Measurements from ENCODE around the gene FITM1. TPM values are rescaled to one million over a fixed set of nuclear protein-coding genes. Genes with fewer than 3 reads are reported as not detected.

FITM1 gene
- total RNA-seq, 1 experiment from 2014 or later, result 0.47 TPM

- DNase-seq (ENCODE audit: unreplicated experiment), result no peak
- peak overlapping the region; percentile 88 for H3K4me3 Mint-ChIP-seq (ENCODE audit: unreplicated experiment)
- H3K4me1 Mint-ChIP-seq (ENCODE audit: insufficient read depth, unreplicated experiment), result peaks cover 11% of the 10 kb centered on the region
- H3K27ac Mint-ChIP-seq (ENCODE audit: low read depth, unreplicated experiment), result no peak overlapping the region
- BruUV-seq (replicated peaks), result no TSS peak
- no peaks in the 10 kb centered on the region for H3K27me3 Mint-ChIP-seq (ENCODE audit: insufficient read depth, unreplicated experiment)
- H3K9me3 Mint-ChIP-seq (ENCODE audit: unreplicated experiment), result no peaks in the 10 kb centered on the region
- no peak for TF ChIP-seq CTCF (IDR thresholded peaks at IDR 0.05; ENCODE audit: unreplicated experiment)
- intact Hi-C loops (cut with micrococcal nuclease), result loop anchor here (5.0 kb wide), 1 partner anchor 70 kb away; the partner anchor contains the start of gene PCK2
- H3K36me3 Mint-ChIP-seq (ENCODE audit: insufficient read depth, unreplicated experiment), result peaks cover 67% of the 10 kb centered on the region
- POLR2A ChIA-PET, result interaction anchor here (0.6 to 3.7 kb wide), 9 partner anchors 9 to 1510 kb away, joined by 3 to 30 read pairs (median 6); partner anchors contain the start of genes DCAF11, IPO4, NRL and PSME1
- CTCF ChIA-PET, result interaction anchor here (1.2 to 6.8 kb wide), 12 partner anchors 11 to 141 kb away, joined by 4 to 141 read pairs (median 8); partner anchors contain the start of genes DCAF11, IPO4, NRL and PSME2
Measured at GRCh38 chr14:24162093-24162492, 31.6 kb downstream of the FITM1 start.

GRCh38 chr14:24164518-24164991, 34.1 kb downstream of the FITM1 start:
- POLR2A ChIA-PET, result interaction anchor here (0.8 kb wide), 1 partner anchor 9 kb away, joined by 3 read pairs; no protein-coding TSS in a partner anchor
- peaks cover 19% of the 10 kb centered on the region for H3K4me1 Mint-ChIP-seq (ENCODE audit: insufficient read depth, unreplicated experiment)
- no peaks in the 10 kb centered on the region for H3K9me3 Mint-ChIP-seq (ENCODE audit: unreplicated experiment)
- CTCF ChIA-PET, result interaction anchor here (0.9 to 1.6 kb wide), 3 partner anchors 28 to 74 kb away, joined by 3 to 4 read pairs (median 3); partner anchors contain the start of gene PSME1
- intact Hi-C loops (cut with micrococcal nuclease), result loop anchor here (5.0 kb wide), 1 partner anchor 72 kb away; the partner anchor contains the start of gene PCK2
- no TSS peak for BruUV-seq (replicated peaks)
- no peak for DNase-seq (ENCODE audit: unreplicated experiment)
- TF ChIP-seq CTCF (IDR thresholded peaks at IDR 0.05; ENCODE audit: unreplicated experiment), result no peak
- H3K27ac Mint-ChIP-seq (ENCODE audit: low read depth, unreplicated experiment), result no peak overlapping the region
- no peak overlapping the region for H3K4me3 Mint-ChIP-seq (ENCODE audit: unreplicated experiment)
- H3K36me3 Mint-ChIP-seq (ENCODE audit: insufficient read depth, unreplicated experiment), result peaks cover 53% of the 10 kb centered on the region
- H3K27me3 Mint-ChIP-seq (ENCODE audit: insufficient read depth, unreplicated experiment), result no peaks in the 10 kb centered on the region

GRCh38 chr14:24165785-24166184, 35.3 kb downstream of the FITM1 start:
- POLR2A ChIA-PET, result interaction anchor here (0.7 kb wide), 1 partner anchor 175 kb away, joined by 3 read pairs; no protein-coding TSS in a partner anchor
- Mint-ChIP-seq H3K36me3 (ENCODE audit: insufficient read depth, unreplicated experiment) (peaks cover 53% of the 10 kb centered on the region), H3K27ac (ENCODE audit: low read depth, unreplicated experiment) (peak overlapping the region; percentile 64), H3K27me3 (ENCODE audit: insufficient read depth, unreplicated experiment) (no peaks in the 10 kb centered on the region), H3K9me3 (ENCODE audit: unreplicated experiment) (no peaks in the 10 kb centered on the region), H3K4me1 (ENCODE audit: insufficient read depth, unreplicated experiment) (peaks cover 12% of the 10 kb centered on the region), H3K4me3 (ENCODE audit: unreplicated experiment) (no peak overlapping the region)
- CTCF ChIA-PET, result interaction anchor here (0.6 to 1.6 kb wide), 3 partner anchors 30 to 75 kb away, joined by 3 to 4 read pairs (median 3); partner anchors contain the start of gene PSME1
- DNase-seq (ENCODE audit: unreplicated experiment), result no peak
- no TSS peak for BruUV-seq (replicated peaks)
- no peak for TF ChIP-seq CTCF (IDR thresholded peaks at IDR 0.05; ENCODE audit: unreplicated experiment)
- intact Hi-C loops (cut with micrococcal nuclease), result no loop called here

GRCh38 chr14:24167469-24168114, 37.1 kb downstream of the FITM1 start:
- intact Hi-C loops (cut with micrococcal nuclease), result no loop called here
- ChIA-PET CTCF (interaction anchor here (1.1 kb wide), 1 partner anchor 12 kb away, joined by 3 read pairs; no protein-coding TSS in a partner anchor), POLR2A (interaction anchor here (1.1 kb wide), 2 partner anchors 11 to 26 kb away, joined by 3 to 5 read pairs; partner anchors contain the start of gene EMC9)
- peaks cover 42% of the 10 kb centered on the region for H3K36me3 Mint-ChIP-seq (ENCODE audit: insufficient read depth, unreplicated experiment)
- peaks cover 8% of the 10 kb centered on the region for H3K4me1 Mint-ChIP-seq (ENCODE audit: insufficient read depth, unreplicated experiment)
- no peaks in the 10 kb centered on the region for H3K27me3 Mint-ChIP-seq (ENCODE audit: insufficient read depth, unreplicated experiment)
- H3K4me3 Mint-ChIP-seq (ENCODE audit: unreplicated experiment), result no peak overlapping the region
- TF ChIP-seq CTCF (IDR thresholded peaks at IDR 0.05; ENCODE audit: unreplicated experiment), result no peak
- no TSS peak for BruUV-seq (replicated peaks)
- no peak overlapping the region for H3K27ac Mint-ChIP-seq (ENCODE audit: low read depth, unreplicated experiment)
- DNase-seq (ENCODE audit: unreplicated experiment), result no peak
- no peaks in the 10 kb centered on the region for H3K9me3 Mint-ChIP-seq (ENCODE audit: unreplicated experiment)

All from MCF 10A (cell line).